ENCODE measurements around the gene B4GAT1. TPM values are rescaled to one million over a fixed set of nuclear protein-coding genes. Genes with fewer than 3 reads are reported as not detected.

The B4GAT1 gene
- total and polyA plus RNA-seq, 2 of the 13 experiments (the other 11 are each of a cell fraction or from before 2014, with no cell fraction given), result 40.4 to 109 TPM

GRCh38 chr11:66327171-66328030 is 20.0 kb downstream of the B4GAT1 start (continued):
- TF ChIP-seq ZNF646 (CRISPR knock-in tag; IDR thresholded peaks at IDR 0.05), result peak; percentile 91
- no peak for TF ChIP-seq ZZZ3 (CRISPR knock-in tag; IDR thresholded peaks at IDR 0.05; ENCODE audit: borderline replicate concordance)
- no peak for TF ChIP-seq DBP (CRISPR knock-in tag; IDR thresholded peaks at IDR 0.05; ENCODE audit: not compliant biosample characterization)
- no peak for TF ChIP-seq FLYWCH1 (CRISPR knock-in tag; IDR thresholded peaks at IDR 0.05)
